Activated naive CD8-positive, alpha-beta T cell treated with anti-CD3 and anti-CD28 coated beads, Interleukin-2, amount 10 ng/mL, durations not matched to agents 7 days and 5 days (primary cell): ENCODE data around the gene TNFRSF1A. TPM values are rescaled to one million over a fixed set of nuclear protein-coding genes. Genes with fewer than 3 reads are reported as not detected.

Experiments
- ATAC-seq: fragments of 150-1000 bp; cut with Tn5 transposase; one replicate; pipeline ENCODE4 v1.10.0; 2021; ENCODE audit warnings: low read depth, moderate library complexity
- POLR2A ChIA-PET: fragments of 350-600 bp; sonication (Branson Sonifier 250); formaldehyde crosslinking; loops from one replicate; lab custom pipeline; 2021; ENCODE audit warnings: antibody characterized with exemption; lab: Charles Lee
- DNase-seq: peaks from one replicate; pipeline ENCODE4 v3.0.0; 2021
- H3K27ac Mint-ChIP-seq: one replicate; pipeline ENCODE4 v1.8.0; 2022; ENCODE audit warnings: mild to moderate bottlenecking, mixed read lengths
- H3K27me3 Mint-ChIP-seq: one replicate; pipeline ENCODE4 v1.8.0; 2022; ENCODE audit warnings: mild to moderate bottlenecking, moderate library complexity, mixed read lengths
- H3K36me3 Mint-ChIP-seq: one replicate; pipeline ENCODE4 v1.8.0; 2021; ENCODE audit warnings: mild to moderate bottlenecking, mixed read lengths
- H3K4me1 Mint-ChIP-seq: one replicate; pipeline ENCODE4 v1.8.0; 2021; ENCODE audit warnings: mixed read lengths
- H3K4me3 Mint-ChIP-seq: one replicate; pipeline ENCODE4 v1.8.0; 2022; ENCODE audit warnings: mild to moderate bottlenecking, moderate library complexity, mixed read lengths
- H3K9me3 Mint-ChIP-seq: one replicate; pipeline ENCODE4 v1.8.0; 2021; ENCODE audit warnings: mixed read lengths
- total RNA-seq, 2 experiments: library from RNA; stranded (reverse); gene quantifications; one replicate each; pipeline ENCODE4 v1.2.3, GENCODE V29; 2021

The TNFRSF1A gene
- total RNA-seq, 2 experiments from 2014 or later, result 82.9 to 87.1 TPM

DNA sequence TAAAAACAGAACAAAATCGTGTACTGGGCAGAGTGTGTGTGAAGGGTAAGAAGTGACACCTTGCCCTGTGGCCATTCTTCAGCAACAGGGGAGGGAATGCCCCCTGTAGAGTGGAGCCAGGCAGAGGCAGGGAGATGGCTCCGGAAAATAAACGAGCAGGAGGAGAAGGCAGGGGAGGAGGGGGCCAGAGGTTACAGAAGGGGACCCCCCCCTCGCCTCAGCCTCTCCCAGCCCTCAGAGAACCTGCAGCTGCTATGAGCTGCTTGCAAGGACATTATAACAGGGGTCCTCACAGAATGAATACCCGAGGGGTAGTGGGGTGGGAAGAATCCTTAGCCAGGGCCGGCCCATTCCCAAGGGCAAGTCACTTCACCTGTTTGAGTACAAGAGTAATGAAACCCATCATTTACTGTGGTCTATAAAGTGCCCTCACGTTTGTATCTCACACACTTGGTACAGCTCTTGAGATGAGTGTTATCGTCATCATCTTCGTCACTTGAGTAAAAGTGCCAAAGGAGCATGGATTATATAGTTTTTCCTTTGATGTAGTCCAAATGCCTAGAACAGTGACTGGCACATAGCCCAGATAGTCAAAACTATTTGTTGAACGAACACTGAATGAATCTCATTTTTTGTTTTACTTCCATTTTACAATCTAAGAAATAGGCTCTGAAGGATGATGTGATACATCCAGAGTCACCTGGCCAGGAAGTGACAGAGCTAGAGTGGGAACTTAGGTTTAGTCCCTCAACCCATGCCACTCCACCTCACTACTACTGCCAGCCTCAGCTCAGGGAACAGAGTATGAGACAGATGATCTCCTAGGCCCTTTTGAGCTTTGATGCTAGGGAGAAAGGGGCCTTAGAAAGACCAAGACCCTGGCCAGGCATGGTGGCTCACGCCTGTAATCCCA, 19.0 kb upstream of the TNFRSF1A start:
- Mint-ChIP-seq H3K9me3 (no peaks in the 10 kb centered on the region), H3K4me3 (no peak overlapping the region), H3K27me3 (peaks cover 3% of the 10 kb centered on the region), H3K27ac (peak overlapping the region; percentile 56), H3K4me1 (peaks cover 23% of the 10 kb centered on the region), H3K36me3 (no peaks in the 10 kb centered on the region)
- POLR2A ChIA-PET, result interaction anchor here (1.2 to 1.6 kb wide), 2 partner anchors 24 to 110 kb away, joined by 3 to 4 read pairs; partner anchors contain the start of gene VAMP1
- DNase-seq (no peak), ATAC-seq (no peak)

- Mint-ChIP-seq H3K9me3 (no peaks in the 10 kb centered on the region), H3K36me3 (no peaks in the 10 kb centered on the region), H3K4me3 (no peak overlapping the region), H3K27me3 (peaks cover 3% of the 10 kb centered on the region), H3K4me1 (peaks cover 25% of the 10 kb centered on the region), H3K27ac (peak overlapping the region; percentile 56)
- POLR2A ChIA-PET, result interaction anchor here (1.2 kb wide), 1 partner anchor 24 kb away, joined by 3 read pairs; no protein-coding TSS in a partner anchor
- ATAC-seq, result no peak
- no peak for DNase-seq
Observed at GRCh38 chr12:6360080-6360571, 18.2 kb upstream of the TNFRSF1A start.

- Mint-ChIP-seq H3K9me3 (no peaks in the 10 kb centered on the region), H3K4me1 (peaks cover 20% of the 10 kb centered on the region), H3K4me3 (no peak overlapping the region), H3K27me3 (peaks cover 3% of the 10 kb centered on the region), H3K27ac (no peak overlapping the region), H3K36me3 (no peaks in the 10 kb centered on the region)
- no peak for ATAC-seq
- no peak for DNase-seq
- POLR2A ChIA-PET, result interaction anchor here (0.6 to 2.6 kb wide), 2 partner anchors 22 to 33 kb away, joined by 3 to 9 read pairs; no protein-coding TSS in a partner anchor
Observed at GRCh38 chr12:6358881-6359280, 17.0 kb upstream of the TNFRSF1A start.

DNA sequence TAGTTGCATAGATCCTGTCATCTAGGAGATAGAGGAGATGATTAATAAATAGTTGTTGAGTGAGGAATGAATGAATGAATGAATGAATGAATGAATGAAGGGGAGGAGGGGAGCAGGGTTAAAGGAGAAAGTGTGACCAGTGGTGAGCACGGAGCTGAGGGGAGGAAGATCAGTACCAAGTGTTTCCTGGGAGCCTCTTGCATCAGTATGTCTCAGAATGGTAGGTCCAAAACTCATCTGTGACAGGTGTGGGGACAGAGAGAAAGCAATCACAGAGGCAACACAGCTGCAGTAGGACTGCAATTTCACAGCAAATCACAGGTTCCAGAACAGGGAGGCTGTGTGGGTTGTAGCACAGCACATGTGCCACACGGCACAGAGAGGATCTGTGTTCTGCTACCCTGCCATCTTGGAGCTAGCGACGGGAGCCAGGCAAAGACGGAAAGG, 14.5 kb upstream of the TNFRSF1A start:
- H3K27ac Mint-ChIP-seq, result peak overlapping the region; percentile 25
- H3K9me3 Mint-ChIP-seq, result no peaks in the 10 kb centered on the region
- POLR2A ChIA-PET, result interaction anchor here (1.8 to 2.9 kb wide), 3 partner anchors 8 to 20 kb away, joined by 7 to 9 read pairs (median 7); no protein-coding TSS in a partner anchor
- DNase-seq, result no peak
- H3K4me1 Mint-ChIP-seq, result peaks cover 13% of the 10 kb centered on the region
- no peak for ATAC-seq
- peaks cover 3% of the 10 kb centered on the region for H3K27me3 Mint-ChIP-seq
- H3K4me3 Mint-ChIP-seq, result no peak overlapping the region
- no peaks in the 10 kb centered on the region for H3K36me3 Mint-ChIP-seq

DNA sequence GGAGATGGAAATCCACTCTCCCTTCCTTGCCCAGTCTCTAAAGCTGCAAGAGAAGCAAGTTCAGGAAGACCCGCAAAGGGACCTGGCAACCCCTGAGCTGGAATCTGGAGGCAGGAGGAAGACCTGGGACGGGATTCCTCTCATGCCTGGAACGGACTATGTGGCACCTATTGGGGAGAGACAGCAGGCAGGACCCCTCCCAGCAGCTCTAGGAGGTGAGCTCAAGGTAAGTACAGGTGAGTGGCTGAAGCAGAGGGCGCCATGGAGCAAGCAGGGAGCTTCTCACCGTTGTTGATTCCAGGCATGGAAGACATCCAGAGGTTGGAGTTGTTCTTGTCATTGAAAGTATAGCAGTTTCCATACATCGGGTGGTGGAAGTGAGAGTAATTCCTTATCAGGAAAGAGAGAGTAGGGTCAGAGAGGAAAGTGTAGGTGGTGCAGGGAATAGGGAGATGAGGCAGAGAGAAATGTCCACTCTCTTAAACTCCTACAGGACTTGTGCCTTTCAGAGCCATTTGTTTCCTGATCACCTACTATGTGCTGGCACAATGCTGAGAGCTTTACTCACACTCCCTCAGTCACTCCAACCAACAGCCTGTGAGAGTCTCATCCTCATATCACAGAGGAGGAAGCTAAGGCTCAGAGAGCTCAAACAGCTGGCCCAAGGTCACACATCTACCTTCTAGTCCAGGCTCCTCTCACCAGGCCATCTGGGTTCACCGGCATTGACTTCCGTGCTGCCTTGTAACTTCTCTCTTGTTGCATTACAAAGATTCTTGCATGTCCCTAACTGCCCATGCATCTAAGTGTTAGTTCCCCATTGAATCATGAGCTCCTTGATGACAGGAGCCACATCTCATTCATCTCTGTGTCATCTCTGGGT, 13.9 kb upstream of the TNFRSF1A start:
- Mint-ChIP-seq H3K4me1 (peaks cover 8% of the 10 kb centered on the region), H3K4me3 (no peak overlapping the region), H3K27ac (peak overlapping the region; percentile 25), H3K9me3 (no peaks in the 10 kb centered on the region), H3K27me3 (peaks cover 3% of the 10 kb centered on the region), H3K36me3 (no peaks in the 10 kb centered on the region)
- no peak for ATAC-seq
- POLR2A ChIA-PET, result interaction anchor here (1.1 to 2.9 kb wide), 3 partner anchors 9 to 14 kb away, joined by 4 to 7 read pairs (median 7); partner anchors contain the start of gene TNFRSF1A
- DNase-seq, result no peak

DNA sequence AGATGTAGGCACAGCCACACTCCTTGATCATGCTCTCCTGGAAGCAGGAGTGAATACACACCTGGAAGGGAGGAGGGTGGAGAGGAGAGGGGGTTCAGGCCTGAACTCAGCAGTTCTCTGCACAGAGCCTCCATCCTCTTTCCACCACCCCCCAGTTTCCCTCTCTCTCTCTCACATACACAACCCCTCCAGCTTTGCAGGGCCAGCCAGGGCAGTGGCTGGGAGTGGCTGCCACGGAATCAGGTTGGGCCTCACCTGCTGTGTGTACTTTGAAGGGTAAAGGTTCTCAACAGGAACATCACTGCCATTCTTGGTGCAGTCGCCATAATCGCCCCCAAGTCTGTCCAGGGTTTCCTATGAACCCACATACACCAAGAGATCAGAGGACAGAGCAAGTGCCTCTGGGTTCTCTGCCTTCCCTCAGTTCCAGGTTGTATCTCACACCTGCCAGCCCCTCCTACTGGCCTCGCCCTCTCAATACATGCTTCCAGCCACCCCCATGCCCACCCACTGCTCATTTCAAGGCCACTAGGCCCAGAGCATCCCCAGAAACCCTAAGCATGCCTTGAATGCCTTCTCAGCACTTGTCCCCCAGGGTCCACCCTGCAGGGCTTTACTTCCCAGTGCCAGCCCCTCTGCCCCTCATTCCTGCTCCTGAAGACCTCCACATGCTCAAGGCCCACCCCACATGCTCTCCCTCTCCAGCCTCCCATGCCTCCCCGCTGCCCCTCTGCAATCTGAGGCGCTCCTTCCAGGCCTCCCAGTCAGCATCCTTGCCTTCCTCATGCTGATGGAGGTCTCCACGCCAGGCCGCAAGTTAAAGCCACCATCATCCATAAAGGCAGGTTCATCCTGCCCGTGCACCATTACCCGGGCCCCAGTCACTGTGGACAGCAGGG, 12.9 kb upstream of the TNFRSF1A start:
- no peaks in the 10 kb centered on the region for H3K36me3 Mint-ChIP-seq
- no peaks in the 10 kb centered on the region for H3K9me3 Mint-ChIP-seq
- POLR2A ChIA-PET, result interaction anchor here (1.1 to 2.9 kb wide), 3 partner anchors 9 to 13 kb away, joined by 4 to 7 read pairs (median 7); partner anchors contain the start of gene TNFRSF1A
- H3K27me3 Mint-ChIP-seq, result peaks cover 3% of the 10 kb centered on the region
- ATAC-seq (no peak), DNase-seq (no peak)
- no peak overlapping the region for H3K27ac Mint-ChIP-seq
- H3K4me1 Mint-ChIP-seq, result peaks cover 5% of the 10 kb centered on the region
- H3K4me3 Mint-ChIP-seq, result no peak overlapping the region

GRCh38 chr12:6352193-6353173, 10.6 kb upstream of the TNFRSF1A start:
- H3K9me3 Mint-ChIP-seq, result no peaks in the 10 kb centered on the region
- DNase-seq (no peak), ATAC-seq (no peak)
- peaks cover 7% of the 10 kb centered on the region for H3K4me1 Mint-ChIP-seq
- H3K27ac Mint-ChIP-seq, result no peak overlapping the region
- H3K27me3 Mint-ChIP-seq, result peaks cover 3% of the 10 kb centered on the region
- no peaks in the 10 kb centered on the region for H3K36me3 Mint-ChIP-seq
- no peak overlapping the region for H3K4me3 Mint-ChIP-seq
- POLR2A ChIA-PET, result interaction anchor here (0.8 to 1.2 kb wide), 2 partner anchors 11 to 118 kb away, joined by 4 read pairs; partner anchors contain the start of gene VAMP1

GRCh38 chr12:6351622-6352021, 9.7 kb upstream of the TNFRSF1A start:
- no peak for DNase-seq
- POLR2A ChIA-PET, result interaction anchor here (0.8 to 1.2 kb wide), 2 partner anchors 12 to 119 kb away, joined by 4 read pairs; partner anchors contain the start of gene VAMP1
- H3K36me3 Mint-ChIP-seq, result no peaks in the 10 kb centered on the region
- peaks cover 14% of the 10 kb centered on the region for H3K4me1 Mint-ChIP-seq
- no peak overlapping the region for H3K27ac Mint-ChIP-seq
- H3K27me3 Mint-ChIP-seq, result peaks cover under 1% of the 10 kb centered on the region
- no peak for ATAC-seq
- H3K9me3 Mint-ChIP-seq, result no peaks in the 10 kb centered on the region
- no peak overlapping the region for H3K4me3 Mint-ChIP-seq

DNA sequence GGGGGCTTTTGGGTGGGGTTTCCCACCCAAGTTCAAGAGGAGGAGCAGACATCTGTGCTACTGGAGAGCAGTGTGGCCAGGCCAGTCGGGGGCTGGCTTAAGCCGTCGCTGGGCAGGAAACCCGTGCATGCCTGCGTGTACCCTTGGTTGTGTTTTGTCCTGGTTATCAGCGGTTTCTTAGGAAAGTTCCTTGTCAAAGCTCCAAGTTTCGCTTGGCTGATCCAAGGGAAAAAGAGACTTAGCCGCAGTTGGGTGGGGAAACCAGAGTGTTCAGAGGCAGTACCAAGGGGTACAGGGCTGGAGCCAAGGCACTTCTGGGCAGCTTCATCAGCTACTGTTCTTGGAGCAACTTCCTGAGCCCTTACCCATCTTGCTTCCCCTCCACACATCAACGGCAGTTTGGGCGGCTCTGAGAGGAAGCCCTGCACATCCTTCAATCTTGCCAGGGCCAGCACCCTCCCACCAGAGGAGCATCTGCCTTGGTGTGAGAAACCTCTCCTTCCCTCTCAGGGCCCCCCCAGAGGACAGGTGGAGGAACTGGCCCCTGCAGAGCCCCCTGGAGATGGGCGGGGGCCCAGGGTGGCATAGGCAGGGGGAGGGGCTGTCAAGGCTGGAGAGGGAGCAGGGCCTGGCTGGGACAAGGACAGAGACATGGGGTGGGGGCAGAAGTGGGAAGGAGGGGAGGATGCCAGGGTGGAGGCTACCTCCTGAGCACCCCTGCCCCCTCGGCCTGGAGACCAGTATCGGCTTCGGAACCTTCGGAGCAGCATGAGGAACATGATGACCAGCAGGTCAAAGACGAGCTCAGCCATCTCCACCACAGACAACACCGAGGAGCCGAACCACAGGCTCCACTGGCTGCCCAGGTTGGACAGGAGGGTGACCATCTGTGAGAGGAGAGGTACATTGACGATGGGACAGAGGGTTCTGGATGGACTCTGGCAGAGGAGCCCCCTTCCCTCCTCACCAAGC, 5.8 kb upstream of the TNFRSF1A start:
- Mint-ChIP-seq H3K4me3 (no peak overlapping the region), H3K27ac (peak overlapping the region; percentile 73), H3K9me3 (no peaks in the 10 kb centered on the region), H3K36me3 (no peaks in the 10 kb centered on the region), H3K27me3 (no peaks in the 10 kb centered on the region), H3K4me1 (peaks cover 37% of the 10 kb centered on the region)
- POLR2A ChIA-PET, result no interaction called here
- ATAC-seq (peak; percentile 58), DNase-seq (no peak)

DNA sequence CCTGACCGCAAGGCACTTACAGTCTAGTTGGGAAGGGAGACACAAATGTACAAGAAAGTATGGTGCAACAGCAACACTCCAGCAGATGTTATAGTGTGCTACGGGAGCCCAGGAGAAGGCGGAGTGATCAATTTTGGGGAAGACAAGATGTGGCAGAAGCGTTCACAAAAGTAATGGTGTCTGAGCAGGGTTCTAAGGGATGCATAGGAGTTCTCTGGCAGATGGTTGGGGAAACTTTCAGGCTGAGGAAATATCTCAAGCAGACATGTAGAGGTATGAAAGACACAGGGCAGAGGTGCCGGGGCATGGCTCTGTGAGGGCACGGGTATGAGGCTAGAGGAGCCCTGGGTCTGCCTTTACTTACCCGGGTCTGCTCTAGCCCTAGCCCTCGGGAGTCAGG, 5.1 kb upstream of the TNFRSF1A start:
- no peak for ATAC-seq
- POLR2A ChIA-PET, result no interaction called here

More for the DNA sequence above, 5.1 kb upstream of the TNFRSF1A start:
- Mint-ChIP-seq H3K4me3 (no peak overlapping the region), H3K27ac (peak overlapping the region; percentile 73), H3K4me1 (peaks cover 44% of the 10 kb centered on the region), H3K27me3 (no peaks in the 10 kb centered on the region), H3K9me3 (no peaks in the 10 kb centered on the region), H3K36me3 (no peaks in the 10 kb centered on the region)
- no peak for DNase-seq
